Osteocyte (in vitro differentiated cells): Measurements from ENCODE around the gene FOXK1. TPM values are rescaled to one million over a fixed set of nuclear protein-coding genes. Genes with fewer than 3 reads are reported as not detected.
A peak's percentile ranks its signal among the peaks of the same experiment; 100 is the strongest.

ENCODE experiments used
- DNase-seq: peaks from one replicate; pipeline ENCODE4 v3.0.0; 2021; ENCODE audit warnings: mixed read lengths; ENCODE audit not compliant: unreplicated experiment; ENCODE audit errors: extremely low spot score
- H3K27ac Mint-ChIP-seq: one replicate; pipeline ENCODE4 v1.8.0; 2021; ENCODE audit warnings: mild to moderate bottlenecking, mixed read lengths; ENCODE audit not compliant: unreplicated experiment
- H3K27me3 Mint-ChIP-seq: one replicate; pipeline ENCODE4 v1.8.0; 2021; ENCODE audit warnings: mixed read lengths; ENCODE audit not compliant: unreplicated experiment
- H3K36me3 Mint-ChIP-seq: one replicate; pipeline ENCODE4 v1.8.0; 2021; ENCODE audit warnings: mixed read lengths; ENCODE audit not compliant: unreplicated experiment
- H3K4me1 Mint-ChIP-seq: one replicate; pipeline ENCODE4 v1.8.0; 2021; ENCODE audit warnings: mixed read lengths; ENCODE audit not compliant: unreplicated experiment
- H3K4me3 Mint-ChIP-seq: one replicate; pipeline ENCODE4 v1.8.0; 2021; ENCODE audit warnings: mild to moderate bottlenecking, moderate library complexity, mixed read lengths; ENCODE audit not compliant: unreplicated experiment
- H3K9me3 Mint-ChIP-seq: one replicate; pipeline ENCODE4 v1.8.0; 2021; ENCODE audit warnings: mixed read lengths; ENCODE audit not compliant: unreplicated experiment
- total RNA-seq: library from RNA; stranded (reverse); gene quantifications from 2 replicates; pipeline ENCODE4 v1.2.1, GENCODE V29; 2021
- TF ChIP-seq, protein P1 (sequence below): fragments of 200-600 bp; sonication (generic); IDR thresholded peaks from 2 replicates; pipeline ENCODE4 v1.5.0; 2021; ENCODE audit warnings: antibody characterized with exemption, mild to moderate bottlenecking, moderate library complexity

The FOXK1 gene
- total RNA-seq, 1 donor from 2014 or later: 56.2 TPM

GRCh38 chr7:4737300-4737699, 55.2 kb downstream of the FOXK1 start:
- peak overlapping the region; percentile 95 for H3K27ac Mint-ChIP-seq
- no peaks in the 10 kb centered on the region for H3K27me3 Mint-ChIP-seq
- peaks cover 28% of the 10 kb centered on the region for H3K4me1 Mint-ChIP-seq
- no peak overlapping the region for H3K4me3 Mint-ChIP-seq
- DNase-seq: no peak
- peaks cover 28% of the 10 kb centered on the region for H3K36me3 Mint-ChIP-seq
- H3K9me3 Mint-ChIP-seq: no peaks in the 10 kb centered on the region
- TF ChIP-seq, protein P1, sequence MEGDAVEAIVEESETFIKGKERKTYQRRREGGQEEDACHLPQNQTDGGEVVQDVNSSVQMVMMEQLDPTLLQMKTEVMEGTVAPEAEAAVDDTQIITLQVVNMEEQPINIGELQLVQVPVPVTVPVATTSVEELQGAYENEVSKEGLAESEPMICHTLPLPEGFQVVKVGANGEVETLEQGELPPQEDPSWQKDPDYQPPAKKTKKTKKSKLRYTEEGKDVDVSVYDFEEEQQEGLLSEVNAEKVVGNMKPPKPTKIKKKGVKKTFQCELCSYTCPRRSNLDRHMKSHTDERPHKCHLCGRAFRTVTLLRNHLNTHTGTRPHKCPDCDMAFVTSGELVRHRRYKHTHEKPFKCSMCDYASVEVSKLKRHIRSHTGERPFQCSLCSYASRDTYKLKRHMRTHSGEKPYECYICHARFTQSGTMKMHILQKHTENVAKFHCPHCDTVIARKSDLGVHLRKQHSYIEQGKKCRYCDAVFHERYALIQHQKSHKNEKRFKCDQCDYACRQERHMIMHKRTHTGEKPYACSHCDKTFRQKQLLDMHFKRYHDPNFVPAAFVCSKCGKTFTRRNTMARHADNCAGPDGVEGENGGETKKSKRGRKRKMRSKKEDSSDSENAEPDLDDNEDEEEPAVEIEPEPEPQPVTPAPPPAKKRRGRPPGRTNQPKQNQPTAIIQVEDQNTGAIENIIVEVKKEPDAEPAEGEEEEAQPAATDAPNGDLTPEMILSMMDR: no peak

DNA sequence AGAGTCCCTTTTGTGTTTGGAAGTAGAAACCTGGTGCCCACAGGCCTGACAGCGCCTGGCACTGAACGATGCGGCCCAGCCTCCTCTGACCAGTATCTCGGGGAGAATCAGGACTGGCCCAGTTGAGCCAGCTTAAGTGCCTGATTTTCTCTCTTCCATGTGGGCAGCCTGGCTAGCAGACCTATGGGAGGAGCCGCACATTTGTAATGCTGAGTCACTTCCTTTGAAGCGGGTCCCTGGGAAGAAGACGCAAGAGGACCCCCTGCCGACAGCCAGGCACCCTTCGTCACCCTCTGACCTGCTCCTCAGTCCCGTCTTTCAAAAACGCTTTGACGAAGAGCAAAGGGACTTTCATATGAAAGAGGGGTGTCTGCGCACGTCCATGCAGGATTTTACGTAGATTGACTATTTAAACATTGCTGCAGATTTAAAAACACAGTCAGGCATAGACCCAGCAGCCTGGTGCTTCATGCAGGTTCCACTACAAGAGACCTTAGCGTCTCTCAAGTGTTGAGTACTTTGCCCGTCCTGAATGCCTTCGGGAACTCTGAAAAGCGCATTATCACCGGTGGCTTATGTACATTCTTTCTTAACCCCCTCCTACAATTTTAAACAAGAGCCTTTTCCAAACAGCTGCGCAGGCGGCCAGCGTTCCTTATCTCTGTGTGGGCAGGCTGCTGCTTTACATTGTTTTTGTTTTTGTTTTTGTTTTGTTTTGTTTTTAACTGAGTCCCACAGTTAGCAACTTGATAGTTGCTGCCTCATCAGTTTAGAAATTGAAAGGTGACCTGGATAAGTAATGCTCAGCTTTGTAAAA, 56.8 kb downstream of the FOXK1 start:
- Mint-ChIP-seq H3K27me3 (no peaks in the 10 kb centered on the region), H3K4me3 (peak overlapping the region; percentile 33), H3K36me3 (peaks cover 21% of the 10 kb centered on the region), H3K27ac (peak overlapping the region; percentile 95), H3K4me1 (peaks cover 38% of the 10 kb centered on the region), H3K9me3 (no peaks in the 10 kb centered on the region)
- no peak for DNase-seq
- TF ChIP-seq, protein P1: no peak

DNA sequence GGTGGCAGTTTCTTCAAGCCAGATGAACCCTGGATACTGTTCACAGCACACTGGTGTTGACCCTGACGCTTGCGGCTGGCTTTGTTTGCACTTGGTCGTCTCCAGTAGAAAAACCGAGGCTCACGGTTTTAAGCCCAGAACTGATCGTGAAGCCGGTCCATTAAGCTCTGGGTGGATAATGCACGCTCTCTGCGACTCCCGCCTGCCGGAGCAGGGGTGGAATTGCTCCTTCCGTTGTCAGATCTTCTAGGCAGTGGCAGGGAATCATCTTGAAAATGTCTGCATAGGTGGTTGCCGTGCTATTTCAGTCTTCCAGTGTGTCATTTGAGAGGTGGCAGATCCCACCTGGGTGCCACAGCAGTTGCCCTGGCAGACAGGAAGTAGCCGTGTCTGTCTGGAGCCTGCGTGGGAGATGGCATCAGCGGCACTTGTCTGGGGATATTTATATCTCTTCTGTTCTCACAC, 57.5 kb downstream of the FOXK1 start:
- Mint-ChIP-seq H3K4me3 (peak overlapping the region; percentile 33), H3K36me3 (peaks cover 20% of the 10 kb centered on the region), H3K4me1 (peaks cover 43% of the 10 kb centered on the region), H3K9me3 (no peaks in the 10 kb centered on the region), H3K27me3 (no peaks in the 10 kb centered on the region), H3K27ac (peak overlapping the region; percentile 95)
- no peak for DNase-seq
- TF ChIP-seq, protein P1: peak; percentile 25

- no peak overlapping the region for H3K4me3 Mint-ChIP-seq
- TF ChIP-seq, protein P1: no peak
- no peaks in the 10 kb centered on the region for H3K27me3 Mint-ChIP-seq
- peaks cover 16% of the 10 kb centered on the region for H3K36me3 Mint-ChIP-seq
- H3K9me3 Mint-ChIP-seq: no peaks in the 10 kb centered on the region
- DNase-seq: no peak
- peak overlapping the region; percentile 65 for H3K27ac Mint-ChIP-seq
- peaks cover 55% of the 10 kb centered on the region for H3K4me1 Mint-ChIP-seq
Observed at GRCh38 chr7:4740796-4741195, 58.7 kb downstream of the FOXK1 start.

DNA sequence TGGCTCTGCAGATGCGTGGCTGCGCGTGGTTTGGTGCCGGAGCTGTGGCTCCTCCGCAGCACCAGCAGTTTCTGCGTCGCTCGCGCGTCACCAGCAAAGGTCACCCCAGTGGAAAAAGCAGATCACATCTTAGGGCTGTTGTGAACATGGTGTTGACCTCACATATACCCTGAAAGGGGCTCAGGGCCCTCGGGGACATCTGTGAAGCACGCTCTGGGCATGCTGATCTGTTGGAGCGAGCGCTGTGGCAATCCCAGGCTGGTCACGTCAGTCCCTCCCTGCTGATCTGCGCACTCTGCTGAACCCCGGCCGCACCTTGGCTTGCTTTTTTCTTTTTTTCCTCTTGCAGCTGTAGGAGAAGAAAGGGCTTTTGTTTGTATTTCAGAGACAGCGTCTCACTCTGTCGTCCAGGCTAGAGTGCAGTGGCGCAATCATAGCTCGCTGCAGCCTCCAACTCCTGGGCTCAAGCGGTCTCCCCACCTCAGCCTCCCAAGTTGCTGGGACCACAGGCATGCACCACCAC, 60.0 kb downstream of the FOXK1 start:
- no peak overlapping the region for H3K4me3 Mint-ChIP-seq

More for the DNA sequence above, 60.0 kb downstream of the FOXK1 start:
- Mint-ChIP-seq H3K4me1 (peaks cover 63% of the 10 kb centered on the region), H3K36me3 (peaks cover 16% of the 10 kb centered on the region), H3K9me3 (no peaks in the 10 kb centered on the region), H3K27ac (peak overlapping the region; percentile 53), H3K27me3 (no peaks in the 10 kb centered on the region)
- TF ChIP-seq, protein P1: no peak
- no peak for DNase-seq
